PFSK-1 (cell line): ENCODE measurements around the gene COL11A2.

Experiments
- FOXP2 ChIP-seq: optimal IDR thresholded peaks from 2 replicates; pipeline ENCODE3; 2011; ENCODE audit warnings: borderline replicate concordance, control low read depth, inconsistent platforms; ENCODE audit not compliant: insufficient read depth; ENCODE audit errors: extremely low read length, extremely low read depth
- POLR2AphosphoS5 ChIP-seq: IDR thresholded peaks from 2 replicates; pipeline ENCODE4 v1.6.1; 2012; ENCODE audit warnings: low read depth, mild to moderate bottlenecking, control low read depth, low read length, moderate library complexity
- REST ChIP-seq, 2 experiments: IDR thresholded peaks; 2 replicates each; pipeline versions ENCODE4 v1.6.1 to v1.8.0; 2011 to 2012; ENCODE audit warnings: low read depth in 2 of 2, low read length in 2 of 2, control low read depth in 1 of 2, inconsistent platforms in 1 of 2, mild to moderate bottlenecking in 1 of 2, moderate library complexity in 1 of 2; ENCODE audit not compliant: insufficient read depth in 1 of 2
- SIN3A ChIP-seq: IDR thresholded peaks from 2 replicates; pipeline ENCODE4 v1.6.1; 2012; ENCODE audit warnings: mild to moderate bottlenecking, low read length, moderate library complexity, borderline replicate concordance; ENCODE audit not compliant: insufficient read depth
- TAF1 ChIP-seq: IDR thresholded peaks from 2 replicates; pipeline ENCODE4 v1.6.1; 2012; ENCODE audit warnings: low read length, control low read depth, borderline replicate concordance; ENCODE audit not compliant: insufficient read depth

COL11A2 gene

GRCh38 chr6:33160728-33161344, 31.4 kb downstream of the COL11A2 start:
- TF ChIP-seq FOXP2, result no peak
- no peak for TF ChIP-seq SIN3A
- no peak for TF ChIP-seq TAF1
- TF ChIP-seq POLR2AphosphoS5, result no peak
- no peak for TF ChIP-seq REST (IDR thresholded peaks at IDR 0.05; ENCODE audit: insufficient read depth in 1 of 2, low read depth in 2 of 2, low read length in 2 of 2)

- TF ChIP-seq REST (IDR thresholded peaks at IDR 0.05; ENCODE audit: insufficient read depth in 1 of 2, low read depth in 2 of 2, low read length in 2 of 2), result no peak
- no peak for TF ChIP-seq POLR2AphosphoS5
- no peak for TF ChIP-seq SIN3A
- no peak for TF ChIP-seq FOXP2
These were observed 32.2 kb downstream of the COL11A2 start for GRCh38 chr6:33160096-33160495.

- TF ChIP-seq FOXP2 (no peak), TAF1 (no peak)
These were observed 35.3 kb downstream of the COL11A2 start for GRCh38 chr6:33156964-33157363.

- TF ChIP-seq POLR2AphosphoS5 (no peak), SIN3A (no peak), REST (IDR thresholded peaks at IDR 0.05; ENCODE audit: insufficient read depth in 1 of 2, low read depth in 2 of 2, low read length in 2 of 2) (no peak), TAF1 (no peak), FOXP2 (no peak)
These were observed 35.7 kb downstream of the COL11A2 start for GRCh38 chr6:33156561-33156960.

- TF ChIP-seq REST (IDR thresholded peaks at IDR 0.05; ENCODE audit: insufficient read depth in 1 of 2, low read depth in 2 of 2, low read length in 2 of 2), result no peak
- no peak for TF ChIP-seq FOXP2
- TF ChIP-seq SIN3A, result no peak
- no peak for TF ChIP-seq TAF1
- TF ChIP-seq POLR2AphosphoS5, result no peak
These were observed 37.9 kb downstream of the COL11A2 start for GRCh38 chr6:33154349-33154748.
